Endothelial cell of umbilical vein (primary cell): ENCODE data around the gene ITPR2. TPM values are rescaled to one million over a fixed set of nuclear protein-coding genes. Genes with fewer than 3 reads are reported as not detected.

Experiments used
- BruUV-seq: library from RNA; stranded (reverse); fragments of 400-500 nt; replicated peaks from 2 replicates; lab custom pipeline; 2021; lab: Mats Ljungman, UMichigan
- CTCF ChIA-PET: fragments of 300-600, 350-600 bp; sonication (Branson Sonifier 250); formaldehyde crosslinking; loops from one replicate; lab custom pipeline; 2021; ENCODE audit warnings: antibody characterized with exemption, inconsistent platforms; lab: Charles Lee
- POLR2A ChIA-PET: fragments of 300-600, 350-600 bp; sonication (Branson Sonifier 250); formaldehyde crosslinking; loops from one replicate; lab custom pipeline; 2021; ENCODE audit warnings: antibody characterized with exemption, inconsistent platforms; lab: Charles Lee
- DNase-seq: peaks from one replicate; pipeline ENCODE4 v3.0.0-alpha.2; 2011; ENCODE audit warnings: low read depth, low spot score
- FAIRE-seq: peaks from 2 replicates; lab custom pipeline; 2011; peaks lifted over from hg19 to GRCh38; lab: Jason Lieb, UNC
- H2AFZ ChIP-seq: 2 replicates; pipeline ENCODE4 v1.6.0; 2012; ENCODE audit warnings: low read depth, low read length, control low read depth, inconsistent platforms
- H3K27ac ChIP-seq: 2 replicates; pipeline ENCODE4 v1.5.1; 2011; ENCODE audit warnings: low read depth, mild to moderate bottlenecking, control low read depth, low read length, moderate library complexity; ENCODE audit not compliant: insufficient read depth
- H3K27me3 ChIP-seq, 2 experiments: 2 replicates each; pipeline versions ENCODE4 v1.6.0 to v1.6.1; 2011; ENCODE audit warnings: low read length in 2 of 2, mixed read lengths in 1 of 2; ENCODE audit not compliant: control insufficient read depth in 2 of 2, insufficient read depth in 2 of 2
- H3K36me3 ChIP-seq, 2 experiments: 2 replicates in 1 of 2; 3 replicates in 1 of 2; pipeline ENCODE4 v1.5.1; 2011; ENCODE audit warnings: low read length in 2 of 2, mild to moderate bottlenecking in 1 of 2, moderate library complexity in 1 of 2; ENCODE audit not compliant: control insufficient read depth in 2 of 2, insufficient read depth in 2 of 2; ENCODE audit errors: extremely low read depth in 1 of 2
- H3K4me1 ChIP-seq: 3 replicates; pipeline ENCODE4 v1.5.1; 2011; ENCODE audit warnings: mild to moderate bottlenecking, low read length; ENCODE audit not compliant: control insufficient read depth, insufficient read depth; ENCODE audit errors: extremely low read depth
- H3K4me2 ChIP-seq: 2 replicates; pipeline ENCODE4 v1.6.1; 2011; ENCODE audit warnings: low read length, control low read depth, mixed read lengths; ENCODE audit not compliant: insufficient read depth
- H3K4me3 ChIP-seq, 3 experiments: fragments of 200-600 bp in 1 of 3; sonication (generic), shearing (Covaris generic) in 1 of 3; replicated peaks in 1 of 3; 2 replicates each; pipeline ENCODE4 v1.5.1; 2011 to 2016; ENCODE audit warnings: control low read depth in 3 of 3, low read length in 3 of 3, mild to moderate bottlenecking in 2 of 3, inconsistent platforms in 1 of 3, low read depth in 1 of 3, moderate library complexity in 1 of 3; ENCODE audit not compliant: insufficient read depth in 1 of 3
- H3K79me2 ChIP-seq: 2 replicates; pipeline ENCODE4 v1.6.0; 2012; ENCODE audit warnings: low read length, inconsistent platforms; ENCODE audit not compliant: control insufficient read depth, insufficient read depth
- H3K9ac ChIP-seq: replicated peaks from 2 replicates; pipeline ENCODE3; 2011; ENCODE audit warnings: low read length, control low read depth; ENCODE audit not compliant: insufficient read depth; ENCODE audit errors: extremely low read depth
- H3K9me1 ChIP-seq: replicated peaks from 3 replicates; pipeline ENCODE4 v1.6.0; 2011; ENCODE audit warnings: mild to moderate bottlenecking, low read length; ENCODE audit not compliant: control insufficient read depth, insufficient read depth; ENCODE audit errors: extremely low read depth
- H3K9me3 ChIP-seq: replicated peaks from 2 replicates; pipeline ENCODE4 v1.5.1; 2012; ENCODE audit warnings: low read length, inconsistent platforms; ENCODE audit not compliant: control insufficient read depth, insufficient read depth
- H4K20me1 ChIP-seq: replicated peaks from 2 replicates; pipeline ENCODE3; 2011; ENCODE audit warnings: mild to moderate bottlenecking, low read length; ENCODE audit not compliant: control insufficient read depth, insufficient read depth; ENCODE audit errors: extremely low read depth
- CTCF ChIP-seq, 2 donors: IDR thresholded peaks; 1 replicate in 1 of 2; 2 replicates in 1 of 2; pipeline ENCODE4 v1.5.1; 2011; ENCODE audit warnings: low read length in 2 of 2, mild to moderate bottlenecking in 2 of 2, moderate library complexity in 2 of 2, control low read depth in 1 of 2, inconsistent platforms in 1 of 2, low read depth in 1 of 2; ENCODE audit not compliant: insufficient read depth in 1 of 2; ENCODE audit errors: extremely low read depth in 1 of 2
- EZH2 ChIP-seq: IDR thresholded peaks from 2 replicates; pipeline ENCODE4 v1.6.1; 2012; ENCODE audit warnings: borderline replicate concordance, low read depth, mild to moderate bottlenecking, moderate library complexity, low read length, inconsistent platforms; ENCODE audit not compliant: severe bottlenecking
- FOS ChIP-seq: IDR thresholded peaks from 2 replicates; pipeline ENCODE4 v1.6.1; 2011; ENCODE audit warnings: mild to moderate bottlenecking, low read length, moderate library complexity, borderline replicate concordance; ENCODE audit not compliant: insufficient read depth
- GATA2 ChIP-seq: IDR thresholded peaks from 2 replicates; pipeline ENCODE4 v1.7.0; 2011; ENCODE audit warnings: low read depth, mild to moderate bottlenecking, moderate library complexity, mixed read lengths, low read length; ENCODE audit not compliant: insufficient read length, insufficient read depth
- JUN ChIP-seq: IDR thresholded peaks from 2 replicates; pipeline ENCODE4 v1.6.1; 2011; ENCODE audit warnings: borderline replicate concordance, low read depth; ENCODE audit not compliant: insufficient read length, insufficient read depth
- MAX ChIP-seq: IDR thresholded peaks from 2 replicates; pipeline ENCODE4 v1.6.1; 2011; ENCODE audit not compliant: insufficient read depth, insufficient read length
- MYC ChIP-seq: IDR thresholded peaks from one replicate; pipeline ENCODE4 v1.6.1; 2011; ENCODE audit warnings: mild to moderate bottlenecking, low read depth, low read length
- POLR2A ChIP-seq: IDR thresholded peaks from 2 replicates; pipeline ENCODE4 v1.6.1; 2012; ENCODE audit warnings: low read depth, mild to moderate bottlenecking, control low read depth, low read length
- POLR2AphosphoS5 ChIP-seq: IDR thresholded peaks from 2 replicates; pipeline ENCODE4 v1.6.1; 2012; ENCODE audit warnings: low read depth, mild to moderate bottlenecking, control low read depth, low read length, moderate library complexity; ENCODE audit not compliant: insufficient read depth
- dilution Hi-C: fragments of 300-500 bp; cut with MboI; formaldehyde crosslinking; loops from one replicate; pipeline ENCODE4 v1.15.0; 2019; ENCODE audit warnings: low sequenced_read_pairs; ENCODE audit not compliant: extremely low pct_ligation_motif_present
- intact Hi-C: fragments of 100-400 bp; cut with micrococcal nuclease; formaldehyde crosslinking; loops from one replicate; pipeline ENCODE4 v1.10.0; 2022
- polyA plus RNA-seq, 4 experiments: library from polyadenylated mRNA; depleted of rRNA in 3 of 4; stranded (reverse) in 3 of 4; unstranded in 1 of 4; fragments of >200 nt; gene quantifications; 2 replicates each; pipeline versions ENCODE4 v1.2.1 to v1.2.3, GENCODE V29; 2011 to 2012; ENCODE audit warnings: missing spikeins in 1 of 4
- total RNA-seq: library from RNA; stranded (reverse); gene quantifications from 2 replicates; pipeline ENCODE4 v1.2.3, GENCODE V29; 2021

ITPR2 gene
- total and polyA plus RNA-seq, 2 donors (not counting 3 experiments of a cell fraction or from before 2014, with no cell fraction given): 16.2 to 86.8 TPM

GRCh38 chr12:26642361-26642760, 190.6 kb downstream of the ITPR2 start:
- no peak overlapping the region for H3K9ac ChIP-seq
- no peaks in the 10 kb centered on the region for H3K27me3 ChIP-seq
- POLR2A ChIA-PET: no interaction called here
- H3K4me2 ChIP-seq: no peak overlapping the region
- CTCF ChIA-PET: interaction anchor here (2.0 to 7.4 kb wide), 2 partner anchors 11 to 60 kb away, joined by 7 to 75 read pairs; no protein-coding TSS in a partner anchor
- FAIRE-seq (no peak), DNase-seq (no peak)
- peaks cover 0 to 4% of the 10 kb centered on the region in 2 experiments for H3K36me3 ChIP-seq
- H4K20me1 ChIP-seq: no peaks in the 10 kb centered on the region
- H3K79me2 ChIP-seq: no peaks in the 10 kb centered on the region
- H3K4me3 ChIP-seq: no peak overlapping the region
- no peaks in the 10 kb centered on the region for H3K9me1 ChIP-seq
- no peak for TF ChIP-seq GATA2
- no peak for TF ChIP-seq POLR2A
- TF ChIP-seq MYC: no peak
- dilution Hi-C loops: no loop called here
- H3K27ac ChIP-seq: no peak overlapping the region
- intact Hi-C loops: no loop called here
- no TSS peak for BruUV-seq
- no peaks in the 10 kb centered on the region for H3K9me3 ChIP-seq
- H2AFZ ChIP-seq: no peak overlapping the region
- H3K4me1 ChIP-seq: no peaks in the 10 kb centered on the region

GRCh38 chr12:26636710-26637328, 196.2 kb downstream of the ITPR2 start:
- peak; percentile 63 for FAIRE-seq
- Histone ChIP-seq H4K20me1 (no peaks in the 10 kb centered on the region), H2AFZ (no peak overlapping the region), H3K36me3 (no peaks in the 10 kb centered on the region), H3K27me3 (no peaks in the 10 kb centered on the region), H3K9me3 (no peaks in the 10 kb centered on the region), H3K9me1 (no peaks in the 10 kb centered on the region), H3K4me1 (peaks cover 12% of the 10 kb centered on the region), H3K79me2 (no peaks in the 10 kb centered on the region), H3K4me3 (no peak overlapping the region), H3K27ac (no peak overlapping the region), H3K4me2 (peak overlapping the region; percentile 35), H3K9ac (no peak overlapping the region)
- dilution Hi-C loops (no loop called here), intact Hi-C loops (loop anchor here (10.0 kb wide), 1 partner anchor 208 kb away; no protein-coding TSS in a partner anchor)
- POLR2A ChIA-PET: no interaction called here
- no TSS peak for BruUV-seq
- no peak for TF ChIP-seq MYC
- no peak for TF ChIP-seq CTCF (IDR thresholded peaks at IDR 0.05; ENCODE audit: extremely low read depth in 1 of 2, insufficient read depth in 1 of 2, low read depth in 1 of 2, low read length in 2 of 2)
- peak; percentile 75 for TF ChIP-seq FOS
- TF ChIP-seq POLR2A: no peak
- no peak for TF ChIP-seq EZH2
- no peak for TF ChIP-seq MAX
- TF ChIP-seq GATA2: peak; percentile 41
- TF ChIP-seq POLR2AphosphoS5: peak; percentile 18
- TF ChIP-seq JUN: no peak
- DNase-seq: peak; percentile 69
- CTCF ChIA-PET: interaction anchor here (0.7 to 0.9 kb wide), 2 partner anchors 23 to 65 kb away, joined by 3 read pairs; no protein-coding TSS in a partner anchor
